H7 (cell line): ENCODE data around the gene AWAT2. TPM values are rescaled to one million over a fixed set of nuclear protein-coding genes. Genes with fewer than 3 reads are reported as not detected.
"Not testable (repeated sequence)": the region's sequence is repeated elsewhere in the genome, so short reads cannot be mapped to it uniquely, and the experiment has no call there.

ENCODE experiments used
- DNase-seq: peaks from one replicate; pipeline ENCODE4 v3.0.0; 2012
- H3K27me3 ChIP-seq: 2 replicates; pipeline ENCODE4 v1.6.0; 2011; ENCODE audit warnings: mild to moderate bottlenecking, low read length; ENCODE audit not compliant: control insufficient read depth, insufficient read depth
- H3K36me3 ChIP-seq: replicated peaks from 2 replicates; pipeline ENCODE4 v1.5.1; 2011; ENCODE audit warnings: low read length; ENCODE audit not compliant: control insufficient read depth, insufficient read depth
- H3K4me3 ChIP-seq: 2 replicates; pipeline ENCODE4 v1.5.1; 2011; ENCODE audit warnings: low read depth, mild to moderate bottlenecking, control low read depth, low read length, moderate library complexity; ENCODE audit not compliant: insufficient read depth
- total RNA-seq: library from RNA; depleted of rRNA; stranded (reverse); fragments of >200 nt; shearing (Covaris generic); gene quantifications from 2 replicates; pipeline ENCODE4 v1.2.3, GENCODE V29; 2014

Gene AWAT2
- total RNA-seq, 1 experiment from 2014 or later: not detected

- Histone ChIP-seq H3K27me3 (no peaks in the 10 kb centered on the region), H3K36me3 (no peaks in the 10 kb centered on the region), H3K4me3 (no peak overlapping the region)
- DNase-seq: no peak
Observed at GRCh38 chrX:70029863-70030262, 19.9 kb downstream of the AWAT2 start.

DNA sequence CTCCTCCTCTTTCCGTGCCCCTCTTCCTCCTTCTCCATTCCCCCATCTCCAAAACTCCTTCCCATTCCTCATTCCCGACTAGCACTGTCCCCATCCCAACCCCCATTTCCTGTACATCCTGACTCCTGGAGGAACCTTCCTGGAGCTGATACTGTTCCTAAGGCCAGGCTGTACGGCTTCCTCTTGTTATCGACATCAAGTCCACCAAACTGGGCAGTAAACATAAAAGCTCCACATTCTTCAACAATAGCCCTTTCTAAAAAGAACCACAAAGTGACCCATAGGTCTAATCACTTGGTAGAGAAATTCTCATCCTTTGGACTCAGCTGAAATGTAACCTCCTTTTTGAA is 22.9 kb downstream of the AWAT2 start:
- H3K4me3 ChIP-seq: no peak overlapping the region
- DNase-seq: no peak
- H3K36me3 ChIP-seq: no peaks in the 10 kb centered on the region
- no peaks in the 10 kb centered on the region for H3K27me3 ChIP-seq

DNA sequence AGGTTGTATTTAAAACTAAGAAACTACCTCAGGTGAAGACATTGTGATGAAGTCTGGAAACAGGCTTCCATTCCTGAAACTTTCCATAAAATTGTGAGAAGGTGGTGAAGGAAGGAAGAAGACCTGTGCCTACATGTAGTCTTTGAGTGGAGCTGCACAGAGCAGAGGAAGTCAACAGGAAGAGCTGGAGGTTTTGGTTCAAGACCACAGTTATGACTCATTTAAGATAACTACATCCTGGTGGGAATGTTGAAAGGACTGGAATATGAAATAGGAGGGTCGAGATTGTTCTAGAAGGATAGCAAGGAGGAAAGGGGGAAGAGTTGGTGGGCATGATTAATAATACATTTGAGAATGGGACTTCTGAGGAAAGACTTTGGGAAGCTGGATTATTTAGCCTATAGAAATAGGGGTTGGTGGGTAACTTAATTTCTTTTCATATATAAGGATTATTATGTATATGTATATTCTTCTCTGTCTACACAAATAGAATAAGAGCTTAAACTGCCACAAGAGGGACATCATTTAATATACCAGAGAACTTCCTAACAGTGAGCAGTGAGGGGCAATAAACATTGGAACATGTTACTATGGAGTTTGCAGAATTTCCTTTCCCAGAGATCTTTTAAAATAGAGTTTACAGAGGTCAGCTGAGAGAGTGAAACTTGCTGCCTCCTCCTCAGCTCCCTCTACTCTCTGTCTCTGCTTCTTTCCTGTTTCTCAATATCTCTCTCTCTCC is 23.5 kb downstream of the AWAT2 start:
- no peak overlapping the region for H3K4me3 ChIP-seq

DNA sequence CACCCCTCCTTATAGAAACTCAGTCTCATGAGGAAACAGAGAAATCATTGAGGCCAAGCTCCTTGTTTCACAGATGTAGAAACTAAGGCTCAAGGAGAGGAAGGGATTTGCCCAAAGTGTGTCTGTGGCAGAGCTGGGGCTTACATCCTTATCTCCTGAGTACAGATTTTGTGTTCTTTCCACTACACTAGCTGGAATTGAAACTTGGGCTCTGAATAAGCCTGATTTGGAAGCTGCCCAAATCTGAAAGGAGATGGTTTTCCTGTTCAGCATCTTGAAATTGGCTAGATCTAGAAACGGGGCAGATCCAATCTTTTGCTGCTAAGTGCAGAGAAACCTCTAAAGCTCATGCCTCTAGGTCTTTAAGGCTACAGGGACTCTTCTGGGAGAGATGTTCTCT is 24.3 kb downstream of the AWAT2 start:
- Histone ChIP-seq H3K36me3 (no peaks in the 10 kb centered on the region), H3K4me3 (no peak overlapping the region), H3K27me3 (no peaks in the 10 kb centered on the region)
- no peak for DNase-seq

More for the DNA sequence above, 23.5 kb downstream of the AWAT2 start:
- no peak for DNase-seq
- Histone ChIP-seq H3K27me3 (no peaks in the 10 kb centered on the region), H3K36me3 (no peaks in the 10 kb centered on the region)

DNA sequence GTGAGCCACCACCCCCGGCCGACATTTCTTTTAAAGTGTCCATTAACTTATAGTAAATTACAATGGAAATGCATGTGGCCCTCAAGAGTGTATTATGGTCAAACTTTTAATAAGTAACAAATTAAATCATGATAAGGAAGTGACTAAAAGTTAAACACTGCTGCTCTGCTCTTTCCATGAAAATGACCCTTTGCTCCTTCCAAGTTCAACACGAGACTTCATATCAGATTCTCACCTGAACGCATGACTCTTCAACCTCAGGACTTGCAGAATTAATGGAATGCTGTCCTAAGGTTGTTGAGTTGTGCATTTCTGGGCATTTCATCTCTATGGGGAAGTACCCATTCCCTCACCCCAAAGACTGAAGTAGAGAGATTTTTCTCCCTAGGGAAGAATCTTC is 27.1 kb downstream of the AWAT2 start:
- H3K27me3 ChIP-seq: no peaks in the 10 kb centered on the region
- H3K36me3 ChIP-seq: no peaks in the 10 kb centered on the region
- H3K4me3 ChIP-seq: no peak overlapping the region
- no peak for DNase-seq

DNA sequence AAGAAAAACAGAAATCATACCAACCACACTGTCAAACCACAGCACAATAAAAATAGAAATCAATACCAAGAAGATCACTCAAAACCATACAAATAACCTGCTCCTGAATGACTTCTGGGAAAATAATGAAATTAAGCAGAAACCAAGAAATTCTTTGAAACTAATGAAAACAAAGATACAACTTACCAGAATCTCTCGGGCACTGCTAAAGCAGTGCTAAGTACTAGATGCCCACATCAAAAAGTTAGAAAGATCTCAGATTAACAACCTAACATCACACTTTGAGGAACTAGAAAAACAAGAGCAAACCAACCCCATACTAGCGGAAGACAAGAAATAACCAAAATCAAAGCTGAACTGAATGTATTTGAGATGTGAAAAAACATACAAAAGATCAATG is 33.2 kb downstream of the AWAT2 start:
- Histone ChIP-seq H3K27me3 (no peaks in the 10 kb centered on the region), H3K4me3 (no peak overlapping the region), H3K36me3 (no peaks in the 10 kb centered on the region)
- no peak for DNase-seq

- H3K4me3 ChIP-seq: no peak overlapping the region
Observed at GRCh38 chrX:70013466-70014381, 36.0 kb downstream of the AWAT2 start.

DNA sequence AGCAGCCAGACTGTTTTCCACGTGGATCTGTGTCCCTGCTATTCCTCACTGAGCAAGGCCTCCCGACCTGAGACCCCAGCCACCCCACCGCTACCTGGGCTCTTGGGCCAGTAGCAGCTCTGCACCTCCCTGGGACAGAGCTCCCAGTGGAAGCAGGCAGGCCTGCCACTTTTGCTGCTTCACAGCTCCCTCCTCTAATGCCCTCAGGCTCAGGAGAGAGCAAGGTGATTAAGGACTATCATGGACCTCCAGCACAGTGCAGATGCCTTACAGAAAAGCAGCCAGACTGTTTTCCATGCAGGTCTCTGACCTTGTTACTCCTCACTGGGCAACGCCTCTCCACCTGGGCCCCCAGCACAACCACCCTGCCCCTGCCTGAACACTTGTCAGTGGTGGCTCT is 37.0 kb downstream of the AWAT2 start:
- H3K27me3 ChIP-seq: no peaks in the 10 kb centered on the region
- no peaks in the 10 kb centered on the region for H3K36me3 ChIP-seq
- no peak overlapping the region for H3K4me3 ChIP-seq
- DNase-seq: no peak

More at GRCh38 chrX:70013466-70014381, 36.0 kb downstream of the AWAT2 start:
- H3K36me3 ChIP-seq: no peaks in the 10 kb centered on the region
- no peaks in the 10 kb centered on the region for H3K27me3 ChIP-seq
- no peak for DNase-seq

DNA sequence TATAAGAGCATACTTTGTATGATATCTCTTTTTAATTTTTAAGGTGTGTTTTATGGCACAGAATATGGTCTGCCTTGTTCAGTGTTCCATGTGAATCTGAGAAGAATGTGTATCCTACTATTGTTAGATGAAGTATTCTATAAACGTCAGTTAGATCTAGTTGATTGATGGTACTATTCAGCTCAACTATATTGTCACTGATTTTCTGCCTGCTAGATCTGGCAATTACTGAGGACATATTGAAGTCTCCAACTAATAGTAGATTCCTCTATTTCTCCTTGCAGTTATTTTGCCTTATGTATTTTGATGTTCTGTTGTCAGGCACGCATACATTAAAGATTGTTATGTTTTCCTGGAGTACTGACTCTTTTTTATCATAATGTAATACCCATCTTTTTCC is 39.8 kb downstream of the AWAT2 start:
- Histone ChIP-seq H3K36me3 (no peaks in the 10 kb centered on the region), H3K4me3 (no peak overlapping the region), H3K27me3 (no peaks in the 10 kb centered on the region)
- no peak for DNase-seq

- Histone ChIP-seq H3K4me3 (no peak overlapping the region), H3K36me3 (no peaks in the 10 kb centered on the region), H3K27me3 (no peaks in the 10 kb centered on the region)
- no peak for DNase-seq
Observed at GRCh38 chrX:70009049-70009448, 40.7 kb downstream of the AWAT2 start.

DNA sequence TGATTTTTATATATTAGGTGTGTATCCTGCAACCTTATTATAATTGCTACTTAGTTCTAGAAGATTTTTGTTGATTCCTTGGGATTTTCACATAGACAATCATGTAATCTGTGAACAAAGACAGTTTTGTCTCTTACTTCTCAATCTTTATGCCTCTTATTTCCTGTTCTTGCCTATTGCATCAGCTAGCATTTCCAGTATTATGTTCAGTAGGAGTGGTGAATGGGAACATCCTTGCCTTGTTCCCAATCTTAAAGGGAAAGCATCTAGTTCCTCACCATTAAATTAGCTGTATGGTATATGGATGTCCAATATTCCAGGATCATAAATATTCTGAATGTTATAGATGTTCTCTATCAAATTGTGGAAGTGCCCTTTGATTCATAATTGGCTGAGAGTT is 41.8 kb downstream of the AWAT2 start:
- Histone ChIP-seq H3K27me3 (no peaks in the 10 kb centered on the region), H3K4me3 (no peak overlapping the region), H3K36me3 (no peaks in the 10 kb centered on the region)
- DNase-seq: no peak

DNA sequence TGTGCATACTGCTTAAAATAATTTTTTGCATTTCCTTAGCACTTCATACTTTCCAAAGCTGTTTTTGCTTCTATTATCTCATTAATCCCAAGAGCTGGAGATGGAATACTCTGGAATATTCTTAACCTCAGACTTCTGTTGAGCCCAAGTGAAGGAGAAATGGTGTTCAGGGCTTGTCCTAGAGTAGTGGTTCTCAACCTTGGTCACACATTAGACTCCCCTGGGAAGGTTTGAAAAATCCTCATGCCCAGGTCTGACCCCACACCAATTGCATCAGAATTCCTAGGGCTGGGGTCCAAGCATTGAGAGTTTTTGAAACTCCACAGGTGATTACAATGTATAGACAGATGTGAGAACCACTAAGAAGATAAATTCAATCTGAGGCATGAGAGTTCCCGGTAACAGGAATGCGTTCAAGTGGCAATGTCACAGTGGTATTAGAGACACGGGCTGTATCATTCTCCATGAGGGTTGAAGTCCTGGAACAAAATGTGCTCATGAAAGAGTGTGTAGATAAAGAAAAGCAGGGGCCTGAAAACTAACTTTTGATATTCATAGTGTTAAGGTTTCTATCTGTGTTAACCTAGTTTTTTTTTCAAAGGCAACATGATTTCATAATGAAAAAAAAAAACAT is 47.9 kb downstream of the AWAT2 start:
- no peak for DNase-seq
- H3K36me3 ChIP-seq: no peaks in the 10 kb centered on the region
- H3K27me3 ChIP-seq: no peaks in the 10 kb centered on the region
- H3K4me3 ChIP-seq: no peak overlapping the region

- Histone ChIP-seq H3K36me3 (no peaks in the 10 kb centered on the region), H3K4me3 (no peak overlapping the region), H3K27me3 (no peaks in the 10 kb centered on the region)
- no peak for DNase-seq
Observed at GRCh38 chrX:70001269-70001668, 48.5 kb downstream of the AWAT2 start.

- not testable (repeated sequence) for DNase-seq, H3K36me3 ChIP-seq, H3K4me3 ChIP-seq, H3K27me3 ChIP-seq
Observed at GRCh38 chrX:69998299-69998698, 51.4 kb downstream of the AWAT2 start.

DNA sequence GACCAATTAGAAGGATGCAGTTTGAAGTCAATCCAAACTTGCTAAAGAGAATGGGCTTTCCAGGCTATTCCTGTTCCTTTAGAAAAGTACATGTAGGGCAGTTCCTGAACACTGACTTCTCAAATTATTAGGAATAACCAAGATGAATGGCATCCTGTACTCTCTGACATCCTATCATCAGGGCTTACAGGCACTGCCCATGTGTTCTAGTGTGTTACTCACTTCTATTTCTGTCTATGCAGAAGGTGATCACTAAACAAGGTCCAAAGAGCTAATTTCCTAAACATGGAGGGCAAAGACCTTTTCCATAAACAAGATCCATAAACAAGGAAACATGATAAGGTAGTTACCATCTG is 53.6 kb downstream of the AWAT2 start:
- Histone ChIP-seq H3K4me3 (no peak overlapping the region), H3K27me3 (no peaks in the 10 kb centered on the region), H3K36me3 (no peaks in the 10 kb centered on the region)
- no peak for DNase-seq
